Measurements from ENCODE around the gene ANXA6. TPM values are rescaled to one million over a fixed set of nuclear protein-coding genes. Genes with fewer than 3 reads are reported as not detected.

The ANXA6 gene
- total RNA-seq, 1 donor, result 194 TPM

GRCh38 chr5:151107084-151107483, 50.5 kb downstream of the ANXA6 start:
- no peak for DNase-seq (ENCODE audit: low read depth)
- no peak for TF ChIP-seq CTCF (IDR thresholded peaks at IDR 0.05; ENCODE audit: insufficient read depth, low read length)
- H3K4me3 ChIP-seq (ENCODE audit: low read depth, low read length), result no peak overlapping the region

GRCh38 chr5:151106509-151106908, 51.1 kb downstream of the ANXA6 start:
- no peak for TF ChIP-seq CTCF (IDR thresholded peaks at IDR 0.05; ENCODE audit: insufficient read depth, low read length)
- H3K4me3 ChIP-seq (ENCODE audit: low read depth, low read length), result no peak overlapping the region
- DNase-seq (ENCODE audit: low read depth), result no peak

GRCh38 chr5:151106043-151106442, 51.5 kb downstream of the ANXA6 start:
- H3K4me3 ChIP-seq (ENCODE audit: low read depth, low read length), result no peak overlapping the region
- TF ChIP-seq CTCF (IDR thresholded peaks at IDR 0.05; ENCODE audit: insufficient read depth, low read length), result no peak
- no peak for DNase-seq (ENCODE audit: low read depth)

- TF ChIP-seq CTCF (IDR thresholded peaks at IDR 0.05; ENCODE audit: insufficient read depth, low read length), result no peak
- no peak overlapping the region for H3K4me3 ChIP-seq (ENCODE audit: low read depth, low read length)
- DNase-seq (ENCODE audit: low read depth), result no peak
Measured at GRCh38 chr5:151105561-151105960, 52.0 kb downstream of the ANXA6 start.

- DNase-seq (ENCODE audit: low read depth), result peak; percentile 91
- H3K4me3 ChIP-seq (ENCODE audit: low read depth, low read length), result no peak overlapping the region
- no peak for TF ChIP-seq CTCF (IDR thresholded peaks at IDR 0.05; ENCODE audit: insufficient read depth, low read length)
Measured at GRCh38 chr5:151104795-151105194, 52.8 kb downstream of the ANXA6 start.

- no peak overlapping the region for H3K4me3 ChIP-seq (ENCODE audit: low read depth, low read length)
- DNase-seq (ENCODE audit: low read depth), result no peak
- TF ChIP-seq CTCF (IDR thresholded peaks at IDR 0.05; ENCODE audit: insufficient read depth, low read length), result no peak
Measured at GRCh38 chr5:151101746-151102145, 55.8 kb downstream of the ANXA6 start.

GRCh38 chr5:151101151-151101550, 56.4 kb downstream of the ANXA6 start:
- DNase-seq (ENCODE audit: low read depth), result no peak
- no peak for TF ChIP-seq CTCF (IDR thresholded peaks at IDR 0.05; ENCODE audit: insufficient read depth, low read length)
- H3K4me3 ChIP-seq (ENCODE audit: low read depth, low read length), result no peak overlapping the region
